HG03135 (cell line): ENCODE results near the gene MBP.

Experiments
- ATAC-seq: cut with Tn5 transposase; IDR thresholded peaks from one replicate; pipeline ENCODE4 v1.9.1; 2021; ENCODE audit warnings: mild to moderate bottlenecking, moderate library complexity; ENCODE audit not compliant: unreplicated experiment

MBP gene

DNA sequence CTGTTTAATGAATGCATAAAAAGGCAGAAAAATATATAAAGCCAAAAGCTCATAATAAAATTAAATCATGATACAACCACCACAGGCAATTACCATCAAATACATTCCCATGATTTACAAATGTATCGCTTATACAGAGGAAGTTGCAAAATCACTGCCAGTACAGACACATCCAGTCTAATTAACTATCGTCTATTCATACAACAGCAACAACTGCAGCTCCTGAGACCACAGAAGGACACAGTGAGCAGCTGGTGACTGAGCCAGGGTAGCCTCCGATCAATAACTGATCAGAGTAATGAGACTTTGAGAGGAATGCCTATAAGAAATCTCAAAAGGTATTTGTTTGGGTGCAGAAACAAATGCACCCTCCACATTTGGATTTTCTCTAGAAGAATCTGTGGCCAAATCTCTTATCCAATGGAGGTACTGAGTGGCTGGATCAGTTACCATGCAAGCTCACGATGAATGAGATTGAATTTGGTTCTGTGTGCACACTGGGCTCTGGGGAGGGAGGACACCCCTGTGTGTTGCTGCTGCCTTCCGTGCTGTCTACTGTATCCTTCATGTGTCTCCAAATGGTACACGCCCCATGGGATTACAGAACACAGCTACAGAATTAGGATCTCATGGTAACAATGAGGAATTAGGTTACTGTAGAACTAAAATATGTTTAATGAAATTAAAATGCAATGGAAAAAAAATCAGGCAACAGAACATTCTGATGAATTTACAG, 119.6 kb downstream of the MBP start:
- no peak for ATAC-seq

DNA sequence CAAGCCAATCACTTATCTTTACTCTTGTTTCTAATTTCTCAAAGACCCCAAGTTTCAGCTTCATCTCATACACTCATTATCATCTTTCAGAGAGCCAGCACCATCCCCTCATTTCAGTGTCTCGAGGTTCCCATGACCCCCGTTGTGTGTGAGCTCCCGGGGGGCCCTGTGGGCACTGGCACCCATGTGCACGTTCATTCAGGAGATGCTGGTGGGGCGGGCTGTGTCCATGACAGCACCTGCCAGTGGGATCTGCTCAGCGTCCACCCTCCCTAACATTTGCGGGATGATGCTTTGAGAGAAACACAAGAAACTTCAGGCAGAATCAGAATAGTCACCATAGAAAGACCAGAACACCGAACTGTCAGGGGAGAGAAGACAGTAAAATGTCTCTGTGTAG, 120.5 kb downstream of the MBP start:
- no peak for ATAC-seq

DNA sequence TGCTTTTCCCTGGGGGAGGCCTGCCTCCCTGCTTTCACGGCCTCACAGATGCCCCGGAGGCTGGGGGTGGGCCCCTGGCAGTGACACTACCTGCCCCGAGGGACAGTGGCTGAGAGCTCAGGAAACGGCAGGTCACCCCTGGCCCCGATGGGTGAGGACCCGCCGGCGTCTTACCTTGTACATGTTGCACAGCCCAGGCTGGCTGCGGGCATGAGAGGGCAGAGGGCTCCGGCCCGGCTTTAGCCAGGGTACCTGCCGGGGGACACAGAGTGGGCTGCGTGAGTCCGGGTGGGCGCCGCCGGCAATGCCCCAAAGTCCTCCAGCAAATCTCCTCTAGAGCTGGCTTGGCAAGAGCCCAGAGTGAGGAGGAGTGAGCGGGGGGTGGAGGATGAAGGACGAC, 122.9 kb downstream of the MBP start:
- no peak for ATAC-seq

DNA sequence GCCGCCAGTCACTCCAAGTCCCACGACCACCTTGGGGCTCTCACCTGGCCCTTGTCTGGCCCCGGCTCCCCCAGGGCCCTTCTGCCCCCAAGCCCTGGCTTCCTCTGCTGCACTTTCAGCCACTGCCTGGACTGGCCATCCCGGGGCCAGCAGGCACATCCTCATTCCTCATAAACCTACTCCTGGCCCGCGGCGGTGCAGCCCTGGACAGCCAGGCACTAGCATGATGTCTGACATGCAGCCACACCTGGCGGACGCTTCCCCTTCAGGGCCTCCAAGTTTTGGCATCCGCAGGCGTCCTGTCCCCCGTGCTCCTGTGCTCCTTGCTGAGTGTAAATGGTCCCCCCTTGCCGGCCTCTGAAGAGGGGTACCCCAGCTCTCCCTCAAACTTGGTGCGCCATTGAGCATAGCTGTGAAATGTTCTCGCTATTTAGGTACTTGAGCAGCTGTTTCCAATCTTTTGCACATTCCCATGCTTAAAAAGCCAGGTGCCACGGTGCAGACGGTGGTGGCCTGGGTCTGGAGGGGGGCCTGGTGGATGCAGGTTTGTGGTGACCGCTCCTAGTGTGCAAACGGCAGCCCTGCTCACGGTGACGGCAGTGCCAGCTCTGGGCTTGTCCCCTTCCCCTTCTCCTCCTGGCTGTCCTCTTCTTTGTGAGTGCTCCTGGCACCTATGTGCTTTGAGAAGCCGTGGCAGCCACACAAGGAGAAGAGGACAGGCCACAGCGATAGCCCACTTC, 123.8 kb downstream of the MBP start:
- no peak for ATAC-seq

DNA sequence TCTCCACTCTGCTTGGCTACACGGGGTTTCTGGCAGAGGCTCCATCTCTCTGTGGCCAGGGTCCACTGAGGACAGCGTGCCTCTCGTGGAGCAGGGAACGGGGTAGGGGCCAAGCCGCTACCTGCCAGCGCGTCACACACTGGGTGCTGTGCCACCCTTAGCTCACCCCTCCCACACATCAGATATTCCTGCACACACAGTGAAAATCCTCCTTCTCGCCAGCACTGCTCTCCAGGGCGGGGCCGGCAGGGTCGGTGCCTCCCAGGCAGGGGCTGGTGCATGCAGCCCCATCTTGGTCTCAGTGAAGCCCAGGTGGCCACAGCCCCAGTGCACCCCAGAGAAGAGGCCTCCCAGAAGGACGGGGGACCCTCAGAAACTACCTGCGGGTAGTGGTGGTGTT, 124.6 kb downstream of the MBP start:
- ATAC-seq: no peak

DNA sequence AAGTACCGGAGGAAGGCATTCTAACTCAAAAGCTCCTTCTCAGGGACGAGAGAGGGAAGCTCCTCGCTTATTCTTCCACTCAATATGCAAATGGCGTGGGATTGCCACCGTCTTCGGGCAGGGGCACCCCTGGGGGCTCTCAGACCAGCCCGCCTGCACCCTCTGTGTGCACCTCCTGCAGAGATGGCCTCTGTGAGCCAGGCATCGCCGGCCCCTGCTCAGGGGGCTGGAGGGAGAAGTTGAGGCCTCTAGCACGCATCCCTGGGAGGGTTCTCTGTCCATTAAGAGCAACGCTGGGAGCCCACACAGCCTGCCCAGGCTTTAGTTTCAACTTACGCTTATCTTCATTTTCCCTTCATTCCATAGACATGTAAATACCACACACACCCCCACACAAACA, 125.3 kb downstream of the MBP start:
- no peak for ATAC-seq

DNA sequence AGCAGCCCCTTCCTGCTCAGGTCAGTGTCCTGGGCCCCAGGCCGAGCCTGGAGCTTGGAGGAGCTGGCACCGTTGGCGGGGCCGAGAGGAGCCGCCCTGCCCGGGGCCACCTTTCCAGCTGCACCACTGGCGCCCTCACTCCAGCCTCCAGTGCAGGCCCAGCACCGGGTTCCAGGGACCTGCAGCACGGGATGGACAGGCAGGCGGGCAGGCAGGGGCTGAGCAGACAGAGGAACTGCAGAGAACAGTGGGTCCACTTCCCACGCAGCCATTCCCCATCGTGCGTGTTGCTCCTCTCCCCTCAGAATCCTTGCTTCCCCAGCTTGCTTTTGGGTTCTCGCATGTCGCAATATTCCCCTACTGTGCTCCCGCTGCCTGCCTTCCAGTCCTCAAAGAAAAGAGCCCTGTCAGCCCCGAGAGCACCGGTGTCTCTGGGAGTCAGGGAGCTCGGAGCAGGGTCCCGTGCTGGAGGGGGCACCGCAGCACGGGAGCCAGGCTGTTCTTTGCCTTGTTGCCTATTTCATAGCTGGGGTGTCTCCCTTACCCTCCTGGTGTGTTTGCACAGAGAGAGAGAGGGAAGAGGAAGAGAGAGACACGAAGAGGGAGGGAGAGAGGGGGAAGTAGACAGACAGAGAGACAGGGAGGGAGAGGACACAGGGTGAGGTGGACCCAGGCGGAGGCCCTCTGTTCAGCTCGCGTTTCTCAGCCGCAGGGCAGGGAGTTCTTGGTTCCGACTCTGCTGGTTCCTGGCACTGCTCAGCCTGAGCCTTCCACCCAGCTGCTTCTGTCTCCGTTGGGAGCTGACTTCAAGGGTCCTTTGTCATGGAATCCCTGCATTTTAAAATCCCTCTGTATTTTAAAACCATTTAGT, 126.0 kb downstream of the MBP start:
- ATAC-seq: no peak

DNA sequence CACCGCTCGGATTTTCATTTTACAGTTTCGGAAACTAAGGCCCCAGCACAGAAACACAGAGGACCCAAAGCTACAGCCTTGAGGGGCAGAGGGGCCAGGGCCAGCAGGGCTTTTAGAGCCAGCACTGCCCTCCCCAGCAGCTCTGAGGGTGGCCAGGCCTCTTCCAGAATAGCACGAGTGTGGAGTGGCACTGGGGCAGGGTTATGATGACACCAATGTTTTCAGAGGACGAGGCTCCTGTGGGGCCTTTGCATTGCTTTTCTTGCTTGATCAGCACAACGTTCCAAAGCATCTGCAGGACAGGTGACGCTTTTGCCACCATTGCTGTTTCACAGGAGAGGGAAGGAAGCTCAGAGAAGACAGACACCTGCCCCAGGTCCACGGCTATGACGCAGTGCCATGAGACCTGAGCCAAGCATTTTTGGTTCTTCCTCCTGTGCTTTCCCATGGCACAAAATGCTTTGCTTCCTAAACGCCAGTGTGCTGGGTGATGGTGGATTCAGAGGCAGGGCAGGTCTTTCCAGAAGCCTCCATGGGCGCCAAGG, 126.9 kb downstream of the MBP start:
- no peak for ATAC-seq

DNA sequence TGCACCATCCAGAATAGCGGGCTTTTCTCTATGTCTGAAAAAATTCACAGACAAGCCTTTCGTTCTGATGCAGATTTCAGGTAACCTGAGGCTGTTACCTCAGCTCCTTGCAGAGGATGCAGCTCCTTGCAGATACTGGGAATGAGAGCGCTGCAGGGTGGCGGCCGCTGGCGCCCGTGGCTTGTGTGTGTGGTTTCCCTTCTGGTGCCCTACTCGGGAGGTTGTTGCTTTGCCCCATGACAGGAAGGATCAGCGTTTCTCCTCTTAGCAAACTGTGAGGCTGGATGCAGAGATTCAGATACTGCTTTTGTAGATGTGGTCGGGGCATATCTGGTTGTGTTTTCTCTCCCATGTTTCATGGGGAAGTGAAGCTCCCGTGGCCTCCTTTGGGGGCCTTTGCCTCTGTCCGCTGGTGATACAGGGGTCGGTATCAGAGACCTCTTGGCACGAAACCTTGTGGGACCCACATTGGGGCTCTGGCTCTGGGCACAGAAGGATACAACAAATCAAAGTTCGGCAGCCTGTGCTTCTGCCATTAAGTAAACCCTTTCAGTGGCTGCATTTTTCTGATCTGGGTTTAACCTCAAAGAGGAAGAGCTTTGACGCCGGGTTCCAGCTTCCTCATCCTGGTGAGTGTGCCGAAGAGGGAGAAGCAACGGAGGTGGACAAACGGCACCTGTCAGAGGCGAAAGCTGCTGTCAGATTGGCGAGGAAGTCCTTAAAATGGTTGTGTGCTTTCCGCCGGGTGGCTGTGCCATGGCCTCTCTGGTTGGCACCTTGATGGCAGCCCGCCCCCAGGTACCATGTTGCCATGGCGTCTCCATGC, 127.8 kb downstream of the MBP start:
- ATAC-seq: no peak

DNA sequence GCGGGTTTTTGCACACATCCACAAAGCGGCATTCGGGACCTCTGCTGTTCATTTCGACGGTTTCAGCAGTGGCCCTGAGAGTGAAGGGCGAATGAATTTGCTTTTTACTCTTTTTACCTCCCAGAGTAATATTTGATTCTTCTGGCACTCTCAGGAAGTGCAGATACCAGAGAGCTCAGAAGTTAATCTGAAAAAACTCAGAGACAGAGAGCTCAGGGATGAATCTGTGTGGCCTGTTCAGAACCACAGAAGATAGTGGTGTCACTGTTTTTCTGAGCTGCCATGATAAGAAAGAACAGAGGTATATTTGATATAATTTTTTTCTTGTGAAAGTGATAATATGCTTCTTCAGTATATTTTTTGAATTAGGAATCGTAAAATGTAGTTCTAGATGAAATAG, 129.3 kb downstream of the MBP start:
- ATAC-seq: no peak

DNA sequence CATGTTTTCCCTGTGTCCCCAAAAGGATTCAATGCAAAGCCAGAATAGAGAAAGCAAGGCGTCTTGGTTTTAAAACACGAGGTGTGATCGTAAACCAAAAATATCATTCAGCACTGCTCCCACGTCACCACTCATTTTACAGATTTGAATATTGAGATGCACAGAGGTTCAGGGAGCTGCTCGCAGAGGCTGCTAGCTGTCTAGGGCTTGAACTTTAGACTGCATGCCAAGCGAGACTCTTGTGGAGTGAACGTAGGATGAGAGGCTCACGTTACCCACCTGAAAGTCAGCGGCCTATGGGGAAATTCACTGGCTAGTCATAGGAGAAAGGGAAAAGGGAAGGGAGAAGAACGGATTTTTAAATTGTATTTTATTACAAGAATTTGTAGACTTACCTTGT, 130.1 kb downstream of the MBP start:
- ATAC-seq: no peak

DNA sequence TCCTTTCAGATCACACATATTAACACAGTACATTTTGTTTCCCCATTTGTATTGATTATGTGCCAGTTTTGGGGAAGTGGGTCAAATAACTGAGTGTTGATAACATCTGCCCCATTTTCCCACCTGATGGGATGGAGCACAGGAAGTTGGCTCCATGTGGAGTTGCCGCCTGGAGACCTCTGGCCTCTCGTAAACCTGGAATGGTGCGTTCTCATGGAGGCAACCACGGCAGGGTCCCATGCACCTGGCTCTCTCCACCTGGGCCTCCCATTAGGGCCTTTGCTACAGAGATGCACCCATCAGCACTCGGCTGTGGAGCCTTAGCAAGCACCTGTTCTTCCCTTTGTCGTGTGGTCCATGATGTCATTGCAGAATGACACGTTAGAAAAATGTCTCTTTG, 130.6 kb downstream of the MBP start:
- ATAC-seq: no peak

DNA sequence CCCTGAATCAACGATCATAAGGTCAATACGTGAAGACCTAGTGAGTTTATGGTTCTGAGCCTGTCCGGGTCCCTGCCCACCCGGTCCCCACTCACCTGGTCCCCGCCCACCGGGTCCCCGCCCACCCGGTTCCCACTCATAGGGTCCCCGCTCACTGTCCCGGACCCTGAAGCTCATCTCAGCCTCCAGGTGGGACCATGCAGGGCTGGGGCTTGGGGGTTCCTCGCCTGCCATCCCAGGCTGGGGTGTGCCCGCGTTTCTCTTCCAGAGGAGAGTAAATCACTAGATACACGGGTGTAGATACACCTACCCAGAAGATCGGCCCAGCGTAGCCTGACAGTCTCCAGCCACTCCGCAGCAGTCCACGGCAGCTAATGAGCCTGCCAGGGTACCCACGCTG, 131.5 kb downstream of the MBP start:
- no peak for ATAC-seq

DNA sequence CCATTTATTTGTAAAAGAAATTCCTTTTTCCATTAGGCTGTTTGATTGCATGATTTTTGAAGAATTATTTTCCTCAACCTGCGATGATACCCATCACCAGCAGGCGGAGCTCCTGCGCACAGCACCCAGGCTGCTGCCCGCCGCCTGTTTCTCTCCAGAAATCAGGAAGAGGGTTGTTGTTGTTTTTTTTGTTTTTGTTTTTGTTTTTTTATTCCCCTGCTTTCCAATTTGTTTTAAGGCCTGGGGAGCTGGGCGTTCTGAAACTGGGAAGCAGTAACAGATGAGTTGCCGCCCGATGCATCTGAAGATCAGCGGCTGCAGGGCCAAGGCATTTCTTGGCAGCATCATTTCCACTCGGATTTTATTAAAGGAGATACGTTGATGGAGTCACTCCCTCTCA, 132.1 kb downstream of the MBP start:
- ATAC-seq: no peak

DNA sequence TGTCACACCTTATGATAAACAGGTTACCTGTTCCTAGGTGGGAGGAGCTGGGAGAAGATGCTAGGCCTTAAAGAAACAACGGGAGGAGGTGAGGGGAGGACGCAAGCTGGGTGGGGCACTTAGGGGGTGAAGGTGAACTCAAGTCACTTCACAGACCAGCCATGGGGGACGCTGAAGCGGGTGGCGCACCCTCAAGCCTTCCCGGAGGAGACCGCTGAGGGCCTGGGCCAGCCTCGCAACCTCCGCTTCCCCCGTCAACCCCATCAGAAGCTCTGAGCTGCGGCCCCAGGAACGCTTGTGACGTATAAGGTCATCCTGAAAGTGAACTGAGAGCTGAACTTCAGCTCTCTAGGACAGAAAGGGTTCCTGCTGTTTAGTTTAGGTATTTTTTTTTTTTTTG, 133.5 kb downstream of the MBP start:
- ATAC-seq: no peak

DNA sequence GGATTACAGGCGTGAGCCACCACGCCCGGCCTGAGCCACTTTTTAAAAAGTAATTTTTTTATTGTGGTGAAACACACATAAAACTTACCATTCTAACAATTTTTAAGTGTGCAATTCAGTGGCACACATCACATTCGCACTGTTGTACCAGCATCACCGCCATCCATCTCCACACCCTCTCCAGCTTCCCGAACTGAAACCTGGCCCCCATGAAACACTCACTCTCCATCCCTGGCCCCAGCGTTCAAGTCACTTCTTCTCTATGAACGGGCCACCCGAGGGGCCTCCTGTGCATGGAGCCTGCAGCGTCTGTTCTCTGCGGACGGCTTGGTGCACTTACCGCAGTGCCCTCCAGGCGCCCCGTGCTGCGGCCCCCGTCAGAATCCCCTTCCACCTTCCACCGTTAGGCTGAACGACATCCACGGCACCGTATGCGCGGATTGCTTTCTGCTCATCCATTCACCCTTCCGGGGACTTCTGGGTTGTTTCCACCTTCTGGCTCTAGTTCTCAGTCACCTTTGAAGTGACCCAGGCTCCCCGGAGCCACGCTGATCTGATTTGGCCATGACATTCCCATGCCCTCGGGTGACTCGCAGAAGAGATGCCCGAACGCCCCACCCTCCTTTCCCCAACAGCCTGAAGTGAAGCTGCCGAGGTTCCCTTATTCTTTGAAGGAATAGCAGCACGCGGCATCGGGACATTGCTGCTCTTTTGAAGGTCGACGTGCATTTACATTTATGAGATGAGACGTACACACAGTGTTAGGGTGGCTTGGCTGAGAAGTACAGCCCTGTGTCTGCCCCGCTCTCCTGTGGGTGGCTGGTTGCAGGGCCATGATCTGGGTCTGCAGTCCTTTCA, 134.4 kb downstream of the MBP start:
- no peak for ATAC-seq

DNA sequence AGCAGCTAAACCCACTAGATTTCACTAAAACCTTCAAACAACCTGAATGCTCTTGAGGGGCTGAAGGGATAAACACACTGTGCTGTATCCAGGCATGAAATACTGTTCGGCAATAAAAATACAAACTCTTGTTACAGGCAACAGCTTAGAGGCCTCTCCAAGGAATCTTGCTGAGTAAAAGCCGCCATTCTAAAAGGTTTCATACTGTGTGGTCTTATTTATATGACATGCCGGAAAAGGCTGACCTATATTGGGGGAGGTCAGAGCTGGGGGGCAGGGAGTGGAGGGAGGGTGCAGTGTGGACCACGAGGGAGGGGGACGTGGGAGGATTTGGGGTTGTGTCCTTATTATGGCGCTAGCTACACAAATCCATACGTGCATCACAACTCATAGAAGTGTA, 136.2 kb downstream of the MBP start:
- no peak for ATAC-seq

DNA sequence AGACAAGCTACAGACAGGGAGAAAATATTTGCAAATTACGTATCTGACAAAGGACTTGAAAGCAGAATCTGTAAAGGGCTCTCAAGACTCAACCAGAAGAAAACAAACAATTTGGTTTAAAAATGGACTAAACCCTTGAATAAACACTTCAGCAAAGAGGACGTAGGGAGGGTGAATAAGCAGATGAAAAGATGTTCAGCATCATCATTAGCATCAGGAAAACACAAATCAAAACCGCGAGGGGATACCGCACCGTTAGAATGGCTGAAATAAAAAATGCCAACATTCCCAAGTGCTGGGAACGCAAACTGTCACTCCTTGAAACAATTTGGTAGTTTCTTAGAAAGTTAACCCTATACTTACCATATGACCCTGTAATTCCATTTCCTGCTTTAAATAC, 136.7 kb downstream of the MBP start:
- ATAC-seq: no peak

DNA sequence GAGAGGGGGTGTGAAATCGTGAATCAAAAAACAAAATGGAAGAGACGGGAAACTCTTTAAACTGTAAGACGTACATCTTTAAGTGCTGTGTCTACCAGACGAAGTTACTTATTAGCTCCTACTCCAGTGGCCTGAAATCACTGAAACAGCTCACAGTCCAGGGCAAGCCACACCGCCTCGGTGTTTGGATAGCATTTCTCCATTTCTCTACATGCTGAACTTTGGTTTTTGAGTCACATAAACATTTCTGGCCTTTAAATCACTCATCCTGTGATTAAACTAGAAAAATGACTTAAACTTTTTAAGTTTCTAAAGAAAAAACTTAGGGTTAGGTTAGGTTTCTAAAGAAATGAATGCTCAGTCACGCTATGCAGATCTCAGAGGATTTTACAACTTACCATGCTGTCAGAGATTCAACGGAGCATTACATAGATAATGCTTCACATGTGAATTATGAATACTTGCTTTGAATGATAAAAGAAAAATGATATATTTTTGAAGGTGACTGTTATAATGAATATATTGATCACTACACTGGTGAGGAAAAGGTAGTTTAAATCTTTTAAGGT, 138.4 kb downstream of the MBP start:
- ATAC-seq: no peak
